ENCODE results near the gene CEP170B.
A peak's percentile ranks its signal among the peaks of the same experiment; 100 is the strongest.

Gene CEP170B

GRCh38 chr14:104868811-104869572, 3.9 kb downstream of the CEP170B start:
- DNase-seq (ENCODE audit: low read depth), result no peak
- no peak for TF ChIP-seq CTCF (IDR thresholded peaks at IDR 0.05; ENCODE audit: control insufficient read depth, extremely low read depth, insufficient read depth)
- H3K4me3 ChIP-seq (ENCODE audit: low read depth, low read length), result no peak overlapping the region

- no peak for TF ChIP-seq CTCF (IDR thresholded peaks at IDR 0.05; ENCODE audit: control insufficient read depth, extremely low read depth, insufficient read depth)
- no peak for DNase-seq (ENCODE audit: low read depth)
- no peak overlapping the region for H3K4me3 ChIP-seq (ENCODE audit: low read depth, low read length)
Observed at GRCh38 chr14:104869669-104870367, 4.8 kb downstream of the CEP170B start.

- TF ChIP-seq CTCF (IDR thresholded peaks at IDR 0.05; ENCODE audit: control insufficient read depth, extremely low read depth, insufficient read depth), result peak; percentile 48
- no peak for DNase-seq (ENCODE audit: low read depth)
- H3K4me3 ChIP-seq (ENCODE audit: low read depth, low read length), result no peak overlapping the region
Observed at GRCh38 chr14:104870368-104871144, 5.5 kb downstream of the CEP170B start.

GRCh38 chr14:104871145-104871655, 6.1 kb downstream of the CEP170B start:
- no peak overlapping the region for H3K4me3 ChIP-seq (ENCODE audit: low read depth, low read length)
- no peak for DNase-seq (ENCODE audit: low read depth)
- TF ChIP-seq CTCF (IDR thresholded peaks at IDR 0.05; ENCODE audit: control insufficient read depth, extremely low read depth, insufficient read depth), result no peak

GRCh38 chr14:104871656-104872468, 6.8 kb downstream of the CEP170B start:
- no peak for DNase-seq (ENCODE audit: low read depth)
- TF ChIP-seq CTCF (IDR thresholded peaks at IDR 0.05; ENCODE audit: control insufficient read depth, extremely low read depth, insufficient read depth), result no peak
- no peak overlapping the region for H3K4me3 ChIP-seq (ENCODE audit: low read depth, low read length)

Measured in LNCaP clone FGC (cell line).